Body of pancreas (tissue), 4 donors: ENCODE data around the gene SPG21. TPM values are rescaled to one million over a fixed set of nuclear protein-coding genes. Genes with fewer than 3 reads are reported as not detected.
A peak's percentile ranks its signal among the peaks of the same experiment; 100 is the strongest.

Source experiments
- ATAC-seq: fragments of 150-250 bp; one replicate; pipeline ENCODE4 v1.9.1; 2016
- DNase-seq, 4 donors: peaks; one replicate each; pipeline ENCODE4 v3.0.0-alpha.2; 2019
- H3K27ac ChIP-seq, 4 donors: fragments of 200-600 bp; sonication (generic); 1 replicate in 3 of 4; 2 replicates in 1 of 4; pipeline versions ENCODE4 v1.5.1 to v1.6.1; 2016 to 2019; ENCODE audit warnings: mild to moderate bottlenecking in 1 of 4, mixed read lengths in 1 of 4, moderate library complexity in 1 of 4
- H3K27me3 ChIP-seq, 2 donors: fragments of 200-600 bp; sonication (generic); one replicate each; pipeline ENCODE4 v1.6.0; 2016; ENCODE audit warnings: mild to moderate bottlenecking in 1 of 2
- H3K36me3 ChIP-seq, 2 donors: fragments of 200-600 bp; sonication (generic); replicated peaks in 1 of 2; 2 replicates each; pipeline ENCODE4 v1.5.1; 2016; ENCODE audit warnings: low read depth in 2 of 2; ENCODE audit not compliant: insufficient read depth in 1 of 2
- H3K4me1 ChIP-seq: fragments of 200-600 bp; sonication (generic); one replicate; pipeline ENCODE4 v1.6.0; 2016
- H3K4me3 ChIP-seq, 2 donors: fragments of 200-600 bp; sonication (generic); 1 replicate in 1 of 2; 2 replicates in 1 of 2; pipeline ENCODE4 v1.5.1; 2016 to 2019
- H3K9me3 ChIP-seq, 3 donors: fragments of 200-600 bp; sonication (generic); 1 replicate in 2 of 3; 2 replicates in 1 of 3; pipeline ENCODE4 v1.5.1; 2016
- CTCF ChIP-seq, 7 experiments: fragments of 450-650 bp in 4 of 7; fragments of 200-600 bp in 3 of 7; sonication (generic) in 3 of 7; IDR thresholded peaks; one replicate each; pipeline ENCODE4 v1.5.1; 2016 to 2019; ENCODE audit warnings: antibody characterized with exemption in 7 of 7
- POLR2A ChIP-seq, 3 donors: fragments of 450-650 bp; IDR thresholded peaks; one replicate each; pipeline ENCODE4 v1.6.1; 2016; ENCODE audit warnings: antibody characterized with exemption in 3 of 3, mild to moderate bottlenecking in 2 of 3
- WGBS, 2 donors: methylation state at CpG; one replicate each; pipeline ENCODE4 v1.1.5; 2017; 5-methylcytosine and 5-hydroxymethylcytosine counted together
- intact Hi-C: fragments of 100-400 bp; cut with DNase I; formaldehyde crosslinking; loops from one replicate; pipeline ENCODE4 v1.15.1; 2023
- total RNA-seq, 2 donors: library from RNA; depleted of rRNA; stranded (reverse); fragments of >200 nt; gene quantifications; one replicate each; pipeline ENCODE4 v1.1.0, GENCODE V29; 2016

Gene SPG21
- total RNA-seq, 2 donors from 2014 or later = 33.0 to 46.4 TPM

GRCh38 chr15:64979252-64979710 lies 10.4 kb downstream of the SPG21 start:
- H3K4me3 ChIP-seq = no peak overlapping the region
- no peaks in the 10 kb centered on the region for H3K9me3 ChIP-seq
- peaks cover 0 to 7% of the 10 kb centered on the region in 2 donors for H3K36me3 ChIP-seq
- no peak overlapping the region for H3K27ac ChIP-seq
- intact Hi-C loops = no loop called here
- DNase-seq = no peak
- TF ChIP-seq CTCF (IDR thresholded peaks at IDR 0.05) (no peak), POLR2A (IDR thresholded peaks at IDR 0.05) (no peak)
- no peak for ATAC-seq
- WGBS, 2 donors = 80 to 82% methylated on average over 7 of the region's 7 CpGs
- H3K27me3 ChIP-seq = no peaks in the 10 kb centered on the region
- H3K4me1 ChIP-seq = no peaks in the 10 kb centered on the region

DNA sequence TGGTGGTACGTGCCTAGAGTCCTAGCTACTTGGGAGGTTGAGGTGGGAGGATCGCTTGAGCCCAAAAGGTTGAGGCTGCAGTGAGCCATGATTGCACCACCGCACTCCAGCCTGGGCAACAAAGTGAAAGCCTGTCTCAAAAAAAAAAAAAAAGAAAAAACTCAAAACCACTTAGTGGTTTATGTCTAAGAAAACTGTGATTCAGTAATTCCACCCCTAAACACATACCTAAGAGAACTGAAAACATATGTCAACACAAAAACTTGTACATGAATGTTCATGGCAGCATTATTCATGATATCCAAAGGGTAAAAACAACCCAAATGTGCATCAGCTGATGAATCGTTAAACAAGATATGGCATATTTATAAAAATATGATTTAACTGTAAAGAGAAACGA lies 14.3 kb downstream of the SPG21 start:
- DNase-seq = no peak
- H3K27ac ChIP-seq = no peak overlapping the region
- no peaks in the 10 kb centered on the region for H3K27me3 ChIP-seq
- intact Hi-C loops = no loop called here
- ATAC-seq = no peak
- H3K9me3 ChIP-seq = no peaks in the 10 kb centered on the region
- TF ChIP-seq POLR2A (IDR thresholded peaks at IDR 0.05) (no peak), CTCF (IDR thresholded peaks at IDR 0.05) (no peak)
- H3K4me1 ChIP-seq = no peaks in the 10 kb centered on the region
- peaks cover 3 to 21% of the 10 kb centered on the region in 2 donors for H3K36me3 ChIP-seq
- 82 to 85% methylated on average over 5 of the region's 5 CpGs for WGBS, 2 donors
- H3K4me3 ChIP-seq = no peak overlapping the region

DNA sequence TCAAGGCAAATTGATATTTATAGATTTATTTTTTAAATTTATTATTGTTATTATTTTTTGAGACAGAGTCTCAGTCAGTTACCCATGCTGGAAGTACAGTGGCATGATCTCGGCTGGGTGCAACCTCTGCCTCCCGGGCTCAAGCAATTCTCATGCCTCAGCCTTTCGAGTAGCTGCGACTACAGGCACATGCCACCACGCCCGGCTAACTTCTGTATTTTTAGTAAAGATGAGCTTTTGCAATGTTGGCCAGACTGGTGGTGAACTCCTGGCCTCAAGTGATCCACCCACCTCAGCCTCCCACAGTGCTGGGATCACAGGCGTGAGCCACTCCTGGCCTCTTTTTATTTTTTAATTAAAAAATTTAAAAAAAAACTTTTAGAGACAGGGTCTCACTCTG lies 19.0 kb downstream of the SPG21 start:
- intact Hi-C loops = no loop called here
- H3K4me1 ChIP-seq = no peaks in the 10 kb centered on the region
- ATAC-seq (no peak), DNase-seq (no peak)
- H3K4me3 ChIP-seq = no peak overlapping the region
- H3K9me3 ChIP-seq = no peaks in the 10 kb centered on the region
- WGBS, 2 donors = 83 to 90% methylated on average over 7 of the region's 7 CpGs
- no peaks in the 10 kb centered on the region for H3K27me3 ChIP-seq
- no peak for TF ChIP-seq CTCF (IDR thresholded peaks at IDR 0.05)
- no peak for TF ChIP-seq POLR2A (IDR thresholded peaks at IDR 0.05)
- H3K27ac ChIP-seq = no peak overlapping the region
- H3K36me3 ChIP-seq = peaks cover 3 to 26% of the 10 kb centered on the region in 2 donors

DNA sequence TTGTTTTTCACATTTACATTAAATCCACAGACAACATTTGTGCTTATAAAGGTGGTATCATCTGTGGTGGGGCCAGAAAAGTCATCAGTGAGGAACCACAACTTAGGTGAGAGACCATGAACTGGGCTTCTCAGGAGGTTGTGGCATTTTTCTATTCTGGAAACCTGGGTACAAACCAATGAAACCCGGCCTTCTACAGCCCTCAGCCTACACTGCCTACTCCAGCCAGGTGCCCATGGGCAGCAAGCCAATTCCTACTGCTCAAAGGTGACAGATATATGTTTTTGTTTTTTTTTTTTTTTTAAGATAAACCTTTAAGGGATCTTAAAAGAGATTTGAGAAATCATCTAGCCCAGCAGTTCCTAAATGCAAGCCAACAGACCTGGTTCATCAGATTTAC lies 20.3 kb downstream of the SPG21 start:
- H3K4me3 ChIP-seq = no peak overlapping the region
- H3K27ac ChIP-seq = no peak overlapping the region
- WGBS, 2 donors = 45 to 64% methylated on average over 1 of the region's 1 CpG
- no peak for ATAC-seq
- intact Hi-C loops = no loop called here
- no peak for TF ChIP-seq CTCF (IDR thresholded peaks at IDR 0.05)
- TF ChIP-seq POLR2A (IDR thresholded peaks at IDR 0.05) = no peak
- no peaks in the 10 kb centered on the region for H3K27me3 ChIP-seq
- DNase-seq = peak in 1 of 4 donors; percentile 35
- H3K4me1 ChIP-seq = no peaks in the 10 kb centered on the region
- no peaks in the 10 kb centered on the region for H3K9me3 ChIP-seq
- peaks cover 3 to 36% of the 10 kb centered on the region in 2 donors for H3K36me3 ChIP-seq

- H3K4me3 ChIP-seq = no peak overlapping the region
- no peak overlapping the region for H3K27ac ChIP-seq
- no peaks in the 10 kb centered on the region for H3K27me3 ChIP-seq
- no peak for ATAC-seq
- no peaks in the 10 kb centered on the region for H3K9me3 ChIP-seq
- no peaks in the 10 kb centered on the region for H3K4me1 ChIP-seq
- 91 to 94% methylated on average over 5 of the region's 5 CpGs for WGBS, 2 donors
- no peak for TF ChIP-seq CTCF (IDR thresholded peaks at IDR 0.05)
- TF ChIP-seq POLR2A (IDR thresholded peaks at IDR 0.05) = no peak
- intact Hi-C loops = no loop called here
- no peak for DNase-seq
- H3K36me3 ChIP-seq = peaks cover 6 to 28% of the 10 kb centered on the region in 2 donors
Observed at GRCh38 chr15:64961013-64961412, 28.7 kb downstream of the SPG21 start.
